Measurements from ENCODE around the gene NLE1.
"Not testable (repeated sequence)": the region's sequence is repeated elsewhere in the genome, so short reads cannot be mapped to it uniquely, and the experiment has no call there.

The NLE1 gene

DNA sequence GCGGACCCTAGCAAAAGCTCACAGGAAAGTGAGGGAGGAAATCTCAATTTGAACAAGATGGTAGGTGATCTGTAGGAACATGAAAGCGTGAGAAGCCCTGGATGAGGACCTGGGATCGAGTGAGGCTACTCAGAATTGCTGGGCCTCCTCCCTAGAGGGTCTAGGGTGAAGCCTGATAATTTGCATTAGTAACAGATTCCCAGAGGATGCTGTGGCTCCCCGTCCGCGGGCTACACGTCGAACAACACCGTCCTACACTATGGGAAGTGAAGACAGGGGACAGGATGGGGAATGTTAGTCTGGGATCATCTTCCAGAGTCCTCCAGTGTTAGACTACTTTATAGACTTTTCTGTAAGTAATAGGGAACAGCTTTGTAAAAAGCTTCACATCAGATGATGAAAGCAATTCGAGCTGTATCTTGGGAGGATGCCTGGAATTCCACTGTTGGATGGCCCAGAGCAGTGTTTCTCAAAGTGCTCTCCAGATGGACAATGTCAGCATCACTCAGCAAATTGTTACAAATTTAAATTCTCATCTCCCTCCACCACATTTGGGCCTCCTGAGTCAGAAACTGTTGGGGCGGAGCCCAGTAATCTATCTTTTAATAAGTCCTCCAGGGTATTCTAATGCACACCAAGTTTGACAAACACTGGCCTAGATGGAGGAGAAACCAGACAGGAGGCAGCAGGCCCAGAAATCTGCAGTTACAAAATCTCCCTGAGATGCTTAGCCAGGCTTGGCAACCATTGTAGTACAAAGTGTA is 14.2 kb downstream of the NLE1 start:
- DNase-seq, result no peak

DNA sequence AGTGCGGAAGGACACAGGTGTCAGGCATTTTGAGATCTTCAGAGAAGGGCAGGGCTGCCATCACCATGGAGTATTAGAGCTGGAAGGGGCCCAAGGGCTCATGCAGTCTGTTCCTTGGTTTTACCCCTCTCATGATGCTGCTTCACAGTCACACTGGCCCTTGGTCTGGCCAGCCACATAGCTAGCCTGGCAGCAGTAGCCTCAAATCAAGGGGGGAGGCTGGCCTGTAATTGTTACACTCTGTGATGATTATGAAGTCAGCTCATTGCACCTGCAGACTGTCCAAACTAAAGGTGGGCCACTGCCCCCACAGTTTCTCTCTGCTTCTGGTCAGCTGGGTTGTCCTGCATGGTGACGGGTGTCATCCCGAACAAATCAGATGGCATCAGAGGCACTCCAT is 20.8 kb downstream of the NLE1 start, which contains the start of gene FNDC8:
TSS of gene FNDC8 (plus strand) at position 301 of the 400 bp plus-strand sequence. CDS start at position 380, 79 bp downstream.
- DNase-seq, result no peak

- peak; percentile 66 for DNase-seq
These were observed 22.5 kb downstream of the NLE1 start, which contains the start of gene RAD51D for GRCh38 chr17:35119370-35120165. TSS of gene RAD51D (minus strand) at chr17:35119860. CDS start at chr17:35119613, 247 bp downstream.

DNA sequence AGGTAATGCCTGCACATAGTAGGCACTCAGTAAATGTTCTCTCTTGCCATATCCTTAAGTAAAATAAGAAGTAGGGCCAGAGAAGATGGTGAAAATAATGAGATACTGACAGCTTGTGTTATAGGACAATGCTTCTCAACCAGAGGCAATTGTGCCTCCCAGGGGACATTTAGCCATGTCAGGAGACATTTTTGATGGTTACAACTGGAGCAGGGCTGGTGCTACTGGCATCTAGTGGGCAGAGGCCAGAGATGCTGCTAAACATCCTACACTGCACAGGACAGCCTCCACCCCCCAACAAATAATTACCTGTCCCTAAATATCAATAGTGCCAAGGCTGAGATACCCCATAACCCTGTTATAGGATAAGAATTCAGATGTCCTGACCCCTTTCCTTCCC is 24.1 kb downstream of the NLE1 start:
- DNase-seq, result peak; percentile 56

DNA sequence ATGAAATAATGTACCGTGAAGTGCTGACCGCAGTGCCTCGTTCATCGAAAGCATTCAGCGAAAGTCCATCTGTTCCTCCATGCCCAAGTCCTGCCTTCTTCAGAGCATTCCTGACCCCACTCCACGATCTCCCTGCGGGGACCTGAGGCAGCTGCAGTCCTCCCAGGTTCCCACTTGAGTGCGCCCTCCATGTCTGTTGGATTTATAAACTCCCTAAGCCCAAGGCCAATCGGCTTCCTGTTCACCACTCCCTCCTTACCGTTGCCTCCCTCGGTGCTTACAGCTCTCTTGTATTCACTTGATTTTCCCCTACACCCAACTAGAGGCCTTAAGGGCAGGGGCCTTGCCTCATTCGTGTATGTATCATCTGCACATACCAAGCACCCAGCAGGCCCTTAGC is 25.3 kb downstream of the NLE1 start:
- no peak for DNase-seq

GRCh38 chr17:35110791-35111190 is 31.3 kb downstream of the NLE1 start:
- DNase-seq, result not testable (repeated sequence)

GRCh38 chr17:35104844-35105450 is 37.2 kb downstream of the NLE1 start:
- DNase-seq, result no peak

GRCh38 chr17:35103271-35103670 is 38.8 kb downstream of the NLE1 start:
- no peak for DNase-seq

DNA sequence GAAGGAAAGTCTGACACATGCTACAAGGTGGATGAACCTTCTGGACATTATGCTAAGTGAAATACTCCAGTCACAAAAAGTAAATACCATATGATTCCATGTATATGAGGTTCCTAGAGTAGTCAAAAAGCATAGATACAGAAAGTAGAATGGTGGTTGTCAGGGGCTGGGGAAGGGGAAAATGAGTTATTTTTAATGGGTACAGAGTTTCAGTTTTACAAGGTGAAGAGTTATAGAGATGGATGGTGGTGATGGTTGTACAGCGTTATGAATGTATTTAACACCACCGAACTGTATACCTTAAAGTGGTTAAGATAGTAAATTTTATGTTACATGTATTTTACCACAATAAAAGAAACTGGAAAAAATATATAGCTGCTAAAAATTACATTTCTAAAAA is 40.4 kb downstream of the NLE1 start:
- no peak for DNase-seq

DNA sequence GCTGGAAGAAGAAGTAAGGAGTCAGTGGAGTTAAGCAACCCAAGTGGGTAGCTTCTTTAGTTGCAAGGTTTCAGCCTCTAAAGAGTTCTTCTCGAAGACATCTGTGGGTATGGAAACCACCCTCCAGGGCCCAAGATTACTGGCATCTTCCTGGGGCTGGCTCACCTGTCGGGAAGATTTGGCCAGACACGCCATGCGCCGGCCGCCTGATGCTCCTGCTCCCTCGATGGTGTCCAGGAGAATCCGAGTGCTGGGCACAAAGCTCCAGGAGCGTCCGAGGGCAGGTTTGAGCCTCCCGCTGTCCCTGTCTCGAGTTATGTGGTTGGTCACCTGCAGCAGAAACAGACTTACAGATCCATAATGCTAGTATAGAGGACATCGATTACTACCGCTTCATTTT is 41.1 kb downstream of the NLE1 start:
- no peak for DNase-seq

GRCh38 chr17:35099908-35100307 is 42.2 kb downstream of the NLE1 start:
- DNase-seq, result no peak

- no peak for DNase-seq
These were observed 44.3 kb downstream of the NLE1 start for GRCh38 chr17:35097776-35098175.

- no peak for DNase-seq
These were observed 46.4 kb downstream of the NLE1 start for GRCh38 chr17:35095741-35096140.

- DNase-seq, result no peak
These were observed 47.2 kb downstream of the NLE1 start for GRCh38 chr17:35094902-35095301.

DNA sequence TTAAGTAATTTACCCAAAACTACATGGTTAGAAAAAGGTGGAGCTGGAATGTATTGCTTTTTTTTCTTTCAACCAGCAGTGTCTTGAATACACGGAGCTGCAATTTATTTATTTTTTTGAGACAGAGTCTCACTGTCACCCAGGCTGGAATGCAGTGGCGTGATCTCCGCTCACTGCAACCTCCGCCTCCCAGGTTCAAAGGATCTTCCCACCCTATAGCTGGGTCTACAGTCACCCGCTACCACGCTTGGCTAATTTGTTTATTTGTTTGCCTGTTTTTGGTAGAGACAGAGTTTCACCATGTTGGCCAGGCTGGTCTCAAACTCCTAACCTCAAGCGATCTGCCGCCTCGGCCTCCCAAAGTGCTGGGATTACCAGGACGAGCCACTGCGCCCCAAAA is 51.4 kb downstream of the NLE1 start:
- DNase-seq, result not testable (repeated sequence)

GRCh38 chr17:35089586-35090296 is 52.4 kb downstream of the NLE1 start:
- DNase-seq, result peak; percentile 65

GRCh38 chr17:35088881-35089585 is 53.1 kb downstream of the NLE1 start:
- peak; percentile 89 for DNase-seq

- DNase-seq, result no peak
These were observed 53.7 kb downstream of the NLE1 start for GRCh38 chr17:35088356-35088880.

DNA sequence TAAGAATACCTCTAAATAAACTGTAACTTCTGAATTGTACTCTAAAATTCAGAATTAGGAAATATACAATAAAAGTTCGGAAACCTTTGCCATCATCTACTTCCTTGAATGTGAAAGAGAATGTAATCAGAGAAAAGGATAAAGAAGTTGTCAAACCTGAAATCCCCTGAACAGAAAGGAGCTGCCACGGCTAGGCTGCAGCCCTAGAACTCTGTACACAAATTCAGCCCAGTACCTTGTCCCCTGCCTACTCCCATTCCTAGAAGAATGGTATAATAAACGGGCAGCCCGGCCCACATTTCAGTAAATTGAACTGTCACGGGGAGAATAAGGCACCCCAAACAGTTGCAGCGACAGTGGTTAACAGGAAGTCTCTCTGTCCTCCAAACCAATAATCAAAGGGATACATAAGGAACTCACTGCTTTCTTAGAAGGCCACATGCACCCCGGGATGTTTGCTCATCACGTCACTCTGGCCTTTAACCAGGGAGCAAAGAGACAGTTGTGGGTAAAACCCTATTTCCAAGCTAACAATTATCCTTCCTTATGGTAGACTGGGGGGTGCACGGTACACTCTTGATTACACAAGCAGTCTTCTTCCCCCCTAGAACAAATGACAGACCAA is 54.3 kb downstream of the NLE1 start:
- DNase-seq, result peak; percentile 49

DNA sequence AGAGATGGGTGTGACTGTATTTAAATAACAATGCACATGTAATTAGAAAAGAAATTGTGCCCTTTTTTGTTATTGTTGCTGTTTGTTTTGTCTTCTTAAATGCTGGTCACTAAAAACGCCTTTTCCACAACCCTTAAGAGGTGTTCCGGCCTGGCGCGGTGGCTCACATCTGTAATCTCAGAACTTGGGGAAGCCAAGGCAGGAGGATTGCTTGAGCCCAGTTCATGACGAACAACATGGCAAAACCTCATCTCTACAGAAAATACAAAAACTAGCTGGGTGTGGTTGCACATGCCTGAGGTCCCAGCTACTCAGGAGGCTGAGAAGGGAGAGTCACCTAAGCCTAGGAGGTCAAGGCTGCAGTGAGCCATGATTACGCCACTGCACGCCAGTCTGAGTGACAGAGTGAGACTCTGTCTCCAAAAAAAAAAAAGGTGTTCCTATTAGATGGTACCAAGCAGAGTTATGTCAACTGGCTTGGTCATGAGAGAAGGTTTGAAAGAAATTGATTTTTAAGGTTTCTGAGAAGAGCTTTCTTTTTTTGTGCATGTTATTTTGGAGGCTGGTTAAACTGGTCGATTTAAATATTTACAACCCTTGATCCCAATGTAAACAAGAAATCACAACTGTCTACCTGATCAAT is 55.1 kb downstream of the NLE1 start:
- DNase-seq, result peak; percentile 10

GRCh38 chr17:35086164-35086563 is 55.9 kb downstream of the NLE1 start:
- DNase-seq, result no peak
